Omental fat pad (tissue), 4 donors: ENCODE results near the gene RAB5IF. TPM values are rescaled to one million over a fixed set of nuclear protein-coding genes. Genes with fewer than 3 reads are reported as not detected.
A peak's percentile ranks its signal among the peaks of the same experiment; 100 is the strongest.
"Not testable (repeated sequence)": the region's sequence is repeated elsewhere in the genome, so short reads cannot be mapped to it uniquely, and the experiment has no call there.

Experiments used
- ATAC-seq: fragments of 150-250 bp; one replicate; pipeline ENCODE4 v1.9.1; 2016; ENCODE audit warnings: mild to moderate bottlenecking, moderate library complexity; ENCODE audit not compliant: low FRiP score
- DNase-seq: peaks from one replicate; pipeline ENCODE4 v3.0.0-alpha.2; 2019; ENCODE audit warnings: low spot score
- total RNA-seq, 4 donors: library from RNA; depleted of rRNA; stranded (reverse); fragments of >200 nt; gene quantifications; one replicate each; pipeline ENCODE4 v1.1.0, GENCODE V29; 2016
- TF ChIP-seq, protein P1 (sequence below), 3 donors: fragments of 450-650 bp; IDR thresholded peaks; one replicate each; pipeline ENCODE4 v1.5.1; 2016 to 2017; ENCODE audit warnings: antibody characterized with exemption in 3 of 3, mild to moderate bottlenecking in 3 of 3, moderate library complexity in 2 of 3

The RAB5IF gene
- total RNA-seq, 4 donors from 2014 or later = 66.8 to 117 (median 89.1) TPM

- ATAC-seq (peak; percentile 25), DNase-seq (no peak)
- TF ChIP-seq, protein P1, sequence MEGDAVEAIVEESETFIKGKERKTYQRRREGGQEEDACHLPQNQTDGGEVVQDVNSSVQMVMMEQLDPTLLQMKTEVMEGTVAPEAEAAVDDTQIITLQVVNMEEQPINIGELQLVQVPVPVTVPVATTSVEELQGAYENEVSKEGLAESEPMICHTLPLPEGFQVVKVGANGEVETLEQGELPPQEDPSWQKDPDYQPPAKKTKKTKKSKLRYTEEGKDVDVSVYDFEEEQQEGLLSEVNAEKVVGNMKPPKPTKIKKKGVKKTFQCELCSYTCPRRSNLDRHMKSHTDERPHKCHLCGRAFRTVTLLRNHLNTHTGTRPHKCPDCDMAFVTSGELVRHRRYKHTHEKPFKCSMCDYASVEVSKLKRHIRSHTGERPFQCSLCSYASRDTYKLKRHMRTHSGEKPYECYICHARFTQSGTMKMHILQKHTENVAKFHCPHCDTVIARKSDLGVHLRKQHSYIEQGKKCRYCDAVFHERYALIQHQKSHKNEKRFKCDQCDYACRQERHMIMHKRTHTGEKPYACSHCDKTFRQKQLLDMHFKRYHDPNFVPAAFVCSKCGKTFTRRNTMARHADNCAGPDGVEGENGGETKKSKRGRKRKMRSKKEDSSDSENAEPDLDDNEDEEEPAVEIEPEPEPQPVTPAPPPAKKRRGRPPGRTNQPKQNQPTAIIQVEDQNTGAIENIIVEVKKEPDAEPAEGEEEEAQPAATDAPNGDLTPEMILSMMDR (IDR thresholded peaks at IDR 0.05) = no peak
These were observed 604 bp upstream of the RAB5IF start for GRCh38 chr20:36604952-36605398.

DNA sequence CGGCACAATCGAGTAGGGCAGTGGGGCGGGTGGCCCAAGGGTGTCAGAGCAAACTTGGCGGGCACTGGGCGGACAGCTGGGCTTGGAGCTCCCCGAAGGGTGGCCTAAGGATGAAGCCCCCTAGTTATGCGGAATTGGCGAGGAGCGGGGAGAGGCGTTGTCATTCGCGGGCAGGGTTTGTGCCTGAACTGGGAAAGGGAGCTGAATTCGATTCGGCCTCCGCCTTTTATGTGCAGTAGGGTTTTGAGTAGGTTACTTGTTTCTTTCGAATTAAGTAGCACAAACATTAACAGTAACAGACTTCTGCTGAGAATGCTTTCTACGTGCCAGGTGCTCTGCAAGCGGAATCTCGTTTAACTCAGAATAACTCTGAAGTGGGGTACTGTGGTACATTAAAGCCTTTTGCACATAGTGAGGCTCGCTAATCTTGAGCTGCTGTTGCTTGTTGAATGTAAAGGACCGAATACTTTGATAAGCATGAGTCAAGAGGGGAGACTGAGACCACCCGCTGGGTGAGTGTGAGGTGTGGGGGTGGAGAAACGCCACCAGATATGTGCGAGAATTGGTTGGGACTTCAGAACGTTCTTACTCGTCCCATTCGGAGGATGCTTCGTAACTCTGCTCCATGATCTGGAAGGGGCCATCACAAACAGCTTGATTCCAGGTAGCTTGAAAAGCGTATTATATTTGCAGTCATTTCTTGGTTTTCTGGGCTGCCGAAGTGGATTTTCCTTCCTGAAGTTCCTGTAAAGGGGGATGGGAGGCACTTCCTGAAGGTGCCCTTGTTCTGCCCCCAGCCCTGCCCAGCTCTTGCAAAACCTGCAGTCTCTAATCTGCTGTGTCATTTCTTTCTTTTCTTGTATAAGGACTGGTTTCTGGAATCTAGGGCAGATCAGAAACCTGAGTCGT lies 833 bp downstream of the RAB5IF start:
- TF ChIP-seq, protein P1 (IDR thresholded peaks at IDR 0.05) = no peak
- DNase-seq = no peak
- ATAC-seq = no peak

GRCh38 chr20:36607586-36608387 lies 2.2 kb downstream of the RAB5IF start:
- no peak for ATAC-seq
- DNase-seq = no peak
- TF ChIP-seq, protein P1 (IDR thresholded peaks at IDR 0.05) = no peak

- ATAC-seq = not testable (repeated sequence)
These were observed 2.8 kb downstream of the RAB5IF start for GRCh38 chr20:36608388-36608728.

GRCh38 chr20:36611625-36612024 lies 6.0 kb downstream of the RAB5IF start:
- no peak for ATAC-seq
- TF ChIP-seq, protein P1 (IDR thresholded peaks at IDR 0.05) = no peak
- DNase-seq = no peak

More at GRCh38 chr20:36608388-36608728, 2.8 kb downstream of the RAB5IF start:
- not testable (repeated sequence) for DNase-seq

DNA sequence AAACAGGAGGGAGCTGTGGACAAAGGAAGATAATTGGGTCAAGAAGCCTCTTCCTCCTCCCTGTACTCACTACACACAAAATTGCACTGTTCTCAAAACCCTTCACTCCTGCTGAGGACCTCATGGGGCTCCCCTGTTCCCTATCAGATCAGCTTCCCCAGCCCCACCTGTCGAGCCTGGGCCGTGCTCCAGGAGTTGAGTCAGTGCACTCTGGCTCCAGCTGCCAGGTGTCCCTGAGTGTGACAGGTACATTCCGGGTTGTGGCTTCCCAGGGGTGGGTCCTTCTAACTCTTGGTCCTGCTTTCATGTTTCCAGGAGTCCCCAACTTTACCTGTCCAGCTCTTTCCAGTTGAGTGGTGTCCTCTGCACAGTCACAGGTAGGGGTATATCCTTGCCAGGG lies 8.4 kb downstream of the RAB5IF start:
- no peak for DNase-seq
- TF ChIP-seq, protein P1 (IDR thresholded peaks at IDR 0.05) = no peak
- no peak for ATAC-seq

GRCh38 chr20:36614781-36615557 lies 9.4 kb downstream of the RAB5IF start:
- DNase-seq (no peak), ATAC-seq (no peak)
- TF ChIP-seq, protein P1 (IDR thresholded peaks at IDR 0.05) = no peak
